GM04503 (cell line): ENCODE measurements around the gene TEKT5.
"Not testable (repeated sequence)": the region's sequence is repeated elsewhere in the genome, so short reads cannot be mapped to it uniquely, and the experiment has no call there.

Experiments
- DNase-seq: peaks from one replicate; pipeline ENCODE4 v3.0.0-alpha.2; 2012; ENCODE audit warnings: low read depth

Gene TEKT5

GRCh38 chr16:10684511-10685151 lies 10.1 kb downstream of the TEKT5 start:
- no peak for DNase-seq

GRCh38 chr16:10683170-10683569 lies 11.6 kb downstream of the TEKT5 start:
- DNase-seq: no peak

GRCh38 chr16:10682604-10683003 lies 12.1 kb downstream of the TEKT5 start:
- DNase-seq: no peak

- DNase-seq: no peak
Measured at GRCh38 chr16:10681310-10682308, 13.1 kb downstream of the TEKT5 start.

GRCh38 chr16:10679921-10680320 lies 14.8 kb downstream of the TEKT5 start:
- no peak for DNase-seq

GRCh38 chr16:10679441-10679840 lies 15.3 kb downstream of the TEKT5 start:
- not testable (repeated sequence) for DNase-seq

GRCh38 chr16:10678655-10679054 lies 16.1 kb downstream of the TEKT5 start:
- no peak for DNase-seq

GRCh38 chr16:10676284-10676683 lies 18.4 kb downstream of the TEKT5 start:
- DNase-seq: no peak

- DNase-seq: no peak
Measured at GRCh38 chr16:10675861-10676260, 18.9 kb downstream of the TEKT5 start.

GRCh38 chr16:10675216-10675615 lies 19.5 kb downstream of the TEKT5 start:
- DNase-seq: no peak

- no peak for DNase-seq
Measured at GRCh38 chr16:10671729-10672128, 23.0 kb downstream of the TEKT5 start.

- no peak for DNase-seq
Measured at GRCh38 chr16:10669791-10670190, 24.9 kb downstream of the TEKT5 start.

GRCh38 chr16:10668322-10669045 lies 26.2 kb downstream of the TEKT5 start:
- DNase-seq: no peak

- DNase-seq: no peak
Measured at GRCh38 chr16:10667239-10667638, 27.5 kb downstream of the TEKT5 start.

GRCh38 chr16:10666291-10666690 lies 28.4 kb downstream of the TEKT5 start:
- DNase-seq: no peak

GRCh38 chr16:10665166-10665565 lies 29.6 kb downstream of the TEKT5 start:
- DNase-seq: no peak

- DNase-seq: no peak
Measured at GRCh38 chr16:10664720-10665126, 30.0 kb downstream of the TEKT5 start.

GRCh38 chr16:10663744-10664143 lies 31.0 kb downstream of the TEKT5 start:
- no peak for DNase-seq

- DNase-seq: no peak
Measured at GRCh38 chr16:10663146-10663545, 31.6 kb downstream of the TEKT5 start.

GRCh38 chr16:10662212-10662611 lies 32.5 kb downstream of the TEKT5 start:
- no peak for DNase-seq

- DNase-seq: no peak
Measured at GRCh38 chr16:10661737-10662136, 33.0 kb downstream of the TEKT5 start.

- no peak for DNase-seq
Measured at GRCh38 chr16:10660950-10661635, 33.6 kb downstream of the TEKT5 start.
